Left renal pelvis (tissue), 4 donors: ENCODE measurements around the gene SUFU. TPM values are rescaled to one million over a fixed set of nuclear protein-coding genes. Genes with fewer than 3 reads are reported as not detected.

Experiments
- DNase-seq, 4 donors: peaks; one replicate each; pipeline ENCODE4 v3.0.0-alpha.2; 2013; ENCODE audit warnings: low read depth in 4 of 4, low spot score in 3 of 4
- polyA plus RNA-seq, 4 donors: library from polyadenylated mRNA; unstranded; fragments of 120-200 nt; gene quantifications; one replicate each; pipeline ENCODE4 v1.2.1, GENCODE V29; 2013; ENCODE audit not compliant: insufficient read length in 4 of 4

SUFU gene
- polyA plus RNA-seq, 4 donors: 24.0 to 28.7 (median 27.6) TPM

GRCh38 chr10:102588875-102589274 is 85.1 kb downstream of the SUFU start:
- no peak for DNase-seq

GRCh38 chr10:102593074-102593803 is 89.5 kb downstream of the SUFU start:
- DNase-seq: no peak

- DNase-seq: no peak
Observed at GRCh38 chr10:102593804-102594079, 90.0 kb downstream of the SUFU start.

- no peak for DNase-seq
Observed at GRCh38 chr10:102595293-102595692, 91.5 kb downstream of the SUFU start.

DNA sequence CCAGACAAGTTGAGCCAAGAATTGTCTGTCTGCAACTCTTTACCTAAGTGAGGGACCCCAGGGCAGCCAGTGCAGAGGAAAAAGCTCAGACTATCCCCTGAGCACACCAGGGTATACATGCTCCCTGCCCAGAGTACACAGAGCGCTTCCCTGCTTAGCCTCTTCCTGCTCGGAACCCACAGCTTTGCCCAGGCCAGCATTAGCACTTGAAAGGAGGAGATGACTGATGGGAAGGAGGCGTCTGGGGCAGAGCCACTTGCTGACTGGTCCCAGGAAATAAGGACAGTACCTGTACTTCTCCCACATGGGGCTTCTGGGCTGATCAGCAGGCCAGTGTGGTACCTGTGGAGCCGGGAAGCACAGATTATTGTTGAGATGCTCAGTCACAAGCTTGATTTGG is 92.1 kb downstream of the SUFU start:
- DNase-seq: no peak

- no peak for DNase-seq
Observed at GRCh38 chr10:102596506-102596971, 92.8 kb downstream of the SUFU start.

DNA sequence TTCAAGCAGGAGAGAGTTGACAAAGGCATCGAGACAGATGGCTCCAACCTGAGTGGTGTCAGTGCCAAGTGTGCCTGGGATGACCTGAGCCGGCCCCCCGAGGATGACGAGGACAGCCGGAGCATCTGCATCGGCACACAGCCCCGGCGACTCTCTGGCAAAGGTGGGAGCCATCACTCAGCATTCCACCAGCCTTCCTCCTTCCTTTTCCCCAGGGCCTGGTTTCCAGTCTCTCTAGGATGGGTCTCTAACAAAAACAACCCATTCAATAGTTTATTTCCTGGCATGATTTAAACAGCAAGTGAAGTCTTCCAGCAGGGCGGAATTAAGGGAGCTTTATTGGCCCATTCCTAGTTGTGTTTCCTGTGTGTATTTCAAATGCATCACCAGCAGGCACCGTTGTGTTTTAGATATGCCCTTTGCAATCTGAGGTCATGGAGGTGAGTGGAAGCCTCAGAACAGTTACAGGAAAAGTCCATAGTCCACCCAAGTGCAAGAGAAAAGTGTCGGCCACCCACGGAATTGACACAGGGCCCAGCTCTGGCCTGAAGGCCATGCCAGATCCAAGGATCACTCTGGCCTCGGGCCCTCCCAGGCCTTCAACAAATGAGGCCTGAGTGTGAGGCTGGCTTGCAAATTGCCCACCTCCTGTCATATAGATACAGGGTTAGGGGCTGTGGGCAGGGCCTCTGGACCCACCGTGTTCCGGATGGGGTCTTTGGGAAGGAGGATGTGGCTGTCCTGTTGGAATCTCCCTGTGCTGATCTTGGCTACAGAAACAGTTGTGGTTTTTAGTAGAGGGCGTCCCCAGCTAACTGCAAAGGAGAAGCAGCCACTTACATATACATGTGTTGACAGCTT is 93.6 kb downstream of the SUFU start:
- DNase-seq: no peak

DNA sequence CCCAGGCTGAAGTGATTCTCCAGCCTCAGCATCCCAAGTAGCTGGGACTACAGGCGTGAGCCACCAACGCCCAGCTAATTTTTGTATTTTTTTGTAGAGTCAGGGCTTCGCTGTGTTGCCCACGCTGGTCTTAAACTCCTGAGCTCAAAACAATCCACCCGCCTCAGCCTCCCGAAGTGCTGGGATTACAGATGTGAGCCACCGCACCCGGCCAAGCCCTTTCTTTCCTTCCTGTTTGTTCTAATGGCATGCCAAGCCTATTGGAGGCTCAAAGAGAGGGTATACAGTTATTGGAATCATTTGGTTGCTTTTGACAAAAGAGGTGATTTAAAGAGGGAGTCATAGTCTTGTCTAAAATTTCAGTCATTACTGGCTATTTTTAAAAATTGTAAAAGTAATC is 94.5 kb downstream of the SUFU start:
- DNase-seq: no peak

DNA sequence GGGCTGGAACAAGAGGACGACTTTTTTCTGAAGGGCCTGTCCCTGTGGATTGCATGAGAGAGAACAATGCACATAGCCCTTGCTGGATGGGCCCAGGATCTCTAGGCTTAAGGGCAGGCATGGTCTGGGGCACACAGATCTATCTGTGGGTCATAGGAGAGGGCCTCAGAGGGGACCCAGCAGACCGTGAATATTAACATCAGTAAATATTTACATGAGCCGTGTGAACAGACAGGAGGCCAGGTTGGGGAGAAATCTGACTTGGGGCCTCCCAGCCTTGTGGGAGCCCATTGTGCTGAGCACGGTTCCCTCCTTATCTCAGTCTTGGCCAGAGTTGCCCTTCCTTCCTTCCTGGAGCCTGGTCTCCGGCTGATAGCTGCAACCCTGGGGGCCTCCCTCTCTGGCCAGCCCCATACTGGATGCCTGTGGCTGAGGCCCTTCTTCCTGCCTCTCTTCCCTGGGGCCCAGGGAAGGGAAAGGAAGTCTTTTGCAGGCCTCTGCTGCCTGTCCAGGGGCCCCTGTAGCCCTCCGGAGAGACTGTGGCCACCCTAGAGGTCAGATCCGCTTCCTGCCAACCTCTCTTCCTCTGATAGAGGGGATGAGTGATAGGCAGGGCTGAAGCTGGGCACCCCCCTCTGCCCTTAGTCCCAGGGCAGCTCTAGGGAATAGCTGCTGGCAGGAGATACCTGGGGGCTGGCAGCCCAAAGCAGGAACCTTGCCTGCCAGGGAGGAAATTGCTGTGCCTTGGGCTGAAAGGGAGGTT is 96.0 kb downstream of the SUFU start:
- no peak for DNase-seq

- DNase-seq: no peak
Observed at GRCh38 chr10:102600816-102601215, 97.0 kb downstream of the SUFU start.

- DNase-seq: no peak
Observed at GRCh38 chr10:102601639-102602038, 97.9 kb downstream of the SUFU start.

DNA sequence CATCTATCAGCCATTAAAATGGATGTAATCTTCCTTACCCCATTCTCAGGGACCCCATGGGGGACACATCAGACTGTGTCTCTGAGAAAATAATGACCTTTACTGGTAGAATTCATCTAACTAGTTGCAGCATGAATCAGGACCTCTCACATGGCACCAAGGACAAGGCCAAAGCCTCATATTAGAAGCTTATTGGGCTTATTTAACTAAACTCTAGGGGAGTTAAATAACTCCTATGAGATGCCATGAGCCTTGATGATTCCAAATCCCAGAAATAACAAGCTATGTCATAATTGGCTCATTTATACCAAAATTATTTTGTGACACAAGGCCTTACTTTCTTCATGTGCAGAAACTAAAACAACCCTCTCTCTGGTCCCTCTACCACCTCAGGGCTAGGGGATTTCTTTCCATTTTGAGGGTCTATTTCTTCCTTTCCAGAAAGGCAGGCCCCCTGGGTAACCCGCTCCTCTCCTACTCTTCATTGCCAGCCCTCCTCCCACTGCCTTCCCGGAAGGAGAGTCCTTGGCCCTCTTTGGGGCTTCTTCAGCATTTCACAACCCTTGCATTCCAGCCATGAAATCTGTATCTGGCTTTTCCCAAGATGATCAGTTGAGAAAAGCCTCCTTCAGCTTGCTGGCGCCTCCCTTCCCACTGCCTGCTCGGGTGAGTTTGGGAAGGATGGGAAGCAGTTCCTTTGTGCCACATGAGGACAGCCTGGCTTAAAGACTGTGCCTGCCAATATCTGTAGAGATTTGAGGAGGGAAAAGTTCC is 98.7 kb downstream of the SUFU start:
- DNase-seq: no peak

DNA sequence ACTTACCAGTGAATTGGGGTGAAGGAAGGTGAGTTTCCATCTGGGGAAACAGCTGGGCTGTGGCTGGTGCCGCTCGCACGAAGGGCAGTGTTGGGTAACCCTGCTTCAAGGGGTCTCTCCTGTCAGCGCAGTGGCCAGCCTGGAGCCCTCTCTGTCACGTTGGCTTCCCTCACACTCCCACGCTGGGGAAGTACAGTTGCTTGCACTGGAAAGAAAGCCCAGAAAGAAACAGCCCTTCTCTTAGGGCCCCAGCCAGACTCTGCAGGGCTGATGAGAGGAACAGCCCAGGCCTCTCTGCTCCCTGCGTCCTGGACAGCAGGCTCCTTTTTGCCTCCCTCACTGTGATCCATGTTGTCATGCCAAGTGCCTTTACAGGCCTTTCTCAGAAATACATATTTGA is 100.2 kb downstream of the SUFU start:
- no peak for DNase-seq

GRCh38 chr10:102604439-102604841 is 100.7 kb downstream of the SUFU start:
- DNase-seq: no peak

DNA sequence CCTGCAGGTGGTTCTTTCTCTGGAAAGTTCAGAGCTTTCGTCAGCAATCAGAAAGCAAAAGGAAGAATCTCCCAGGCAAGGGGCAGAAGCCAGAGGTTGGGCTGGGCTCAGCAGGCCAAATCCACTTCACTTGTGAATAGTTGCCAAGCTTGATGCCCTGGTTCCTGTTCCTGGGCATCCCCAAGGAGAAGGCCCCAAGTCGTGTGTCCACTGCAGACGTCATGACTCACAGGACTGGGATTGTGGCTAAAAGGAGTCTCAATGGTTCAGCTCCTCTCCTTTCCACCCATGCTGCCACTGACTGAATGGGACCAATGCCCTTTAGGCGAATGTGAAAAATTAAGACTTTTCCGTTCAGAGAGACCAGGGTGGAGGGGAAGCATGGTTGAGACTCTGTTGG is 101.9 kb downstream of the SUFU start:
- no peak for DNase-seq

DNA sequence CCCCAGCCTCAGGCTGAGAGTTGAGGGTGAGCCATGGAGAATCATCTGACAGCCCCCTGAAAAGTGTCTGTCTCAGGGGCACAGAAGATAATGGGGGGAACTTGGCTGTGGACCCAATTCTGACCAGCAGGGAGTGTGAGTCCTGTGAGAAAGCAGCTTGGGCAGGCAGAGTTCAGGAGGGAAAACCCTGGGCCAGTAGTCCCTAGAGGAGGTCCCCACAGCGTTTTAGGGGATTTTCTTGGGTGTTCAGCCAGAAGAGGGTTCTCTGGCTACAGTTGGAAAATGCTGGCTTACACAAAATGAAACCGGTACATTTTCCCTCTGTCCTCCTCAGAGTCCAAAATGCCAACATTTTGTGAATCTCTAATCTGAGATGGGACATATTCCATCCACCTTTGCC is 104.7 kb downstream of the SUFU start:
- DNase-seq: no peak

- no peak for DNase-seq
Observed at GRCh38 chr10:102610441-102610887, 106.7 kb downstream of the SUFU start.

GRCh38 chr10:102611514-102612087 is 107.8 kb downstream of the SUFU start:
- no peak for DNase-seq

GRCh38 chr10:102612964-102613275 is 109.1 kb downstream of the SUFU start:
- DNase-seq: no peak

- no peak for DNase-seq
Observed at GRCh38 chr10:102613286-102613685, 109.5 kb downstream of the SUFU start.
